Body of pancreas (tissue), 4 donors: ENCODE results near the gene TM7SF3.

Experiments used
- POLR2A ChIP-seq, 3 donors: fragments of 450-650 bp; IDR thresholded peaks; one replicate each; pipeline ENCODE4 v1.6.1; 2016; ENCODE audit warnings: antibody characterized with exemption in 3 of 3, mild to moderate bottlenecking in 2 of 3
- TF ChIP-seq, protein P1 (sequence below), 7 experiments: fragments of 450-650 bp in 4 of 7; fragments of 200-600 bp in 3 of 7; sonication (generic) in 3 of 7; IDR thresholded peaks; one replicate each; pipeline ENCODE4 v1.5.1; 2016 to 2019; ENCODE audit warnings: antibody characterized with exemption in 7 of 7

- TF ChIP-seq, protein P1, sequence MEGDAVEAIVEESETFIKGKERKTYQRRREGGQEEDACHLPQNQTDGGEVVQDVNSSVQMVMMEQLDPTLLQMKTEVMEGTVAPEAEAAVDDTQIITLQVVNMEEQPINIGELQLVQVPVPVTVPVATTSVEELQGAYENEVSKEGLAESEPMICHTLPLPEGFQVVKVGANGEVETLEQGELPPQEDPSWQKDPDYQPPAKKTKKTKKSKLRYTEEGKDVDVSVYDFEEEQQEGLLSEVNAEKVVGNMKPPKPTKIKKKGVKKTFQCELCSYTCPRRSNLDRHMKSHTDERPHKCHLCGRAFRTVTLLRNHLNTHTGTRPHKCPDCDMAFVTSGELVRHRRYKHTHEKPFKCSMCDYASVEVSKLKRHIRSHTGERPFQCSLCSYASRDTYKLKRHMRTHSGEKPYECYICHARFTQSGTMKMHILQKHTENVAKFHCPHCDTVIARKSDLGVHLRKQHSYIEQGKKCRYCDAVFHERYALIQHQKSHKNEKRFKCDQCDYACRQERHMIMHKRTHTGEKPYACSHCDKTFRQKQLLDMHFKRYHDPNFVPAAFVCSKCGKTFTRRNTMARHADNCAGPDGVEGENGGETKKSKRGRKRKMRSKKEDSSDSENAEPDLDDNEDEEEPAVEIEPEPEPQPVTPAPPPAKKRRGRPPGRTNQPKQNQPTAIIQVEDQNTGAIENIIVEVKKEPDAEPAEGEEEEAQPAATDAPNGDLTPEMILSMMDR (IDR thresholded peaks at IDR 0.05): no peak
- TF ChIP-seq POLR2A (IDR thresholded peaks at IDR 0.05): no peak
These were observed 60.7 kb downstream of the TM7SF3 start for GRCh38 chr12:26953447-26953846.
